Loucy (cell line): Measurements from ENCODE around the gene XPC.

Experiments
- H2AFZ ChIP-seq: fragments of 200-600 bp; sonication (generic); 2 replicates; pipeline ENCODE4 v1.6.0; 2016; ENCODE audit warnings: antibody characterized with exemption, mild to moderate bottlenecking, low read length, moderate library complexity
- H3F3A ChIP-seq: fragments of 200-600 bp; 2 replicates; pipeline ENCODE4 v1.6.0; 2016; ENCODE audit warnings: antibody characterized with exemption, low read depth, mild to moderate bottlenecking
- H3K27me3 ChIP-seq: fragments of 200-600 bp; sonication (generic); 2 replicates; pipeline ENCODE4 v1.6.1; 2014; ENCODE audit warnings: low read length, mild to moderate bottlenecking; ENCODE audit not compliant: insufficient read depth, poor library complexity, severe bottlenecking
- H3K36me3 ChIP-seq: fragments of 200-600 bp; sonication (generic); 2 replicates; pipeline ENCODE4 v1.6.1; 2016; ENCODE audit warnings: low read length; ENCODE audit not compliant: insufficient read depth
- H3K4me1 ChIP-seq: fragments of 200-600 bp; sonication (generic); 2 replicates; pipeline ENCODE4 v1.5.1; 2014; ENCODE audit warnings: low read length, mild to moderate bottlenecking; ENCODE audit not compliant: insufficient read depth, poor library complexity, severe bottlenecking
- H3K4me2 ChIP-seq: fragments of 200-600 bp; sonication (generic); 2 replicates; pipeline ENCODE4 v1.6.0; 2014; ENCODE audit warnings: antibody characterized with exemption, low read length, low read depth, mild to moderate bottlenecking; ENCODE audit not compliant: poor library complexity, severe bottlenecking
- H3K4me3 ChIP-seq: fragments of 200-600 bp; sonication (generic); 2 replicates; pipeline ENCODE4 v1.5.1; 2014; ENCODE audit warnings: low read length, mild to moderate bottlenecking, mixed read lengths; ENCODE audit not compliant: poor library complexity, severe bottlenecking
- H3K79me2 ChIP-seq: fragments of 200-600 bp; sonication (generic); 2 replicates; pipeline ENCODE4 v1.6.1; 2014; ENCODE audit warnings: low read length; ENCODE audit not compliant: insufficient read depth
- H3K9ac ChIP-seq: fragments of 200-600 bp; sonication (generic); 2 replicates; pipeline ENCODE4 v1.6.0; 2014; ENCODE audit warnings: mild to moderate bottlenecking, low read depth, low read length, moderate library complexity; ENCODE audit not compliant: poor library complexity, severe bottlenecking
- H3K9me2 ChIP-seq: fragments of 200-600 bp; sonication (generic); replicated peaks from 2 replicates; pipeline ENCODE4 v1.6.1; 2016; ENCODE audit warnings: low read depth, low read length, mixed read lengths
- H3K9me3 ChIP-seq: fragments of 200-600 bp; sonication (generic); 2 replicates; pipeline ENCODE4 v1.6.1; 2014; ENCODE audit warnings: mild to moderate bottlenecking, antibody characterized with exemption, low read length, low read depth; ENCODE audit not compliant: insufficient read depth
- H4K20me1 ChIP-seq: fragments of 200-600 bp; sonication (generic); 2 replicates; pipeline ENCODE4 v1.6.0; 2014; ENCODE audit warnings: antibody characterized with exemption, low read length, mild to moderate bottlenecking; ENCODE audit not compliant: insufficient read depth, poor library complexity, severe bottlenecking
- EZH2phosphoT487 ChIP-seq: fragments of 200-600 bp; IDR thresholded peaks from 2 replicates; pipeline ENCODE4 v1.6.1; 2018; ENCODE audit warnings: antibody characterized with exemption, mild to moderate bottlenecking, moderate library complexity, borderline replicate concordance
- TF ChIP-seq, protein P1 (sequence below): fragments of 200-600 bp; sonication (generic); conservative IDR thresholded peaks from 2 replicates; pipeline ENCODE4 v1.5.1; 2014; ENCODE audit warnings: mild to moderate bottlenecking, antibody characterized with exemption, low read length

XPC gene

DNA sequence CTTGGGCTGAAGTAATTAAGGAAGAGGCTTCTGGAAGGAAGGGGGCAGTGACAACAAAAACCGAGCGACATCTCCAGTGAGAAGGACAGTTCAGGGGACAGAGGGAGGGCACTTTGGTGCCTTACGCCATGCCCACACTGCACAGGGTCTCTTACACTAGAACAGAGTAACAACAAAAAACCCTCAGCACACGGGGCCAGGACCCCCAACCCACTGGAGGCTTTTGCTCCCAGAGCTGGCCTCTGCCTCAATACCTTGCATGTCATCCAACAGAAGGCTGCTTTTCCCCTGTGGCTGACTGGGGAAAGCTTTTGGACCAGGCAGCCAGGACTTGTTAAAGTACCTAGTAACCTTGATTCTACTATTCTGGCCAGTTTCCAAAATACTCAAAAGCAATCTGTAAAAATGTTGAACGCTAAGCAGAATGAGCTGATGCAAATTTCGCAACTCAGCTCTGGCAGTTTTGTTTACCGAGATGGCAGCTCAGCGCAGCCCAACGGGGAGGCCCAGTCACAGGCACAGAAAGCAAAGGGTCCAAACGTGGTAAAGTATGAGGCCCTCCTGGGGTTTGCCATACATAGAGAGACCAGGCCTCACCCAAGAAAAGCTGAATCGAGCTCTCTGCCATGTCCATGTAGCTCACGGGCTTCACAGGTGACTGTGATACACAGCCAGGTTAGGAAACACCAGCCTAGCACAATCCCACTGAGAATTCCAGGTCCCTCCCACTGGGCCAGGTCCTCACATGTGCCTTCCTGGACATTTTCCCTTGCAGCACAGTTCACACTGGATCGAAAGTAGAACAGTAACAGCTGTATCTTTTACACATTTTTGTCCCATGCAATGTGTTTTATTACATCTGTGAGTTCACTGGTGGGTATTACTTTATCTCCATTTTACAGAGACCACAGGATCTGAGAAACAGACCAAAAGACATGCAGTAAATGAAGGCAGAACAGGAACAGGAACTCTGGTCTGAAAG, 59.7 kb downstream of the XPC start:
- Histone ChIP-seq H3K9me3 (no peaks in the 10 kb centered on the region), H3K4me3 (peak overlapping the region; percentile 40), H3K9me2 (no peaks in the 10 kb centered on the region), H3K4me1 (peaks cover 54% of the 10 kb centered on the region), H2AFZ (no peak overlapping the region; the same call in 1 of the 2 replicates), H3K4me2 (peak overlapping the region; percentile 64), H3K36me3 (peaks cover 14% of the 10 kb centered on the region; the same call in 1 of the 2 replicates), H3K9ac (peak overlapping the region; percentile 45), H3K27me3 (no peaks in the 10 kb centered on the region), H3K79me2 (peaks cover 16% of the 10 kb centered on the region), H4K20me1 (no peaks in the 10 kb centered on the region), H3F3A (0 out of 2 replicates have a peak, but pooled peaks cover 4% of the 10 kb centered on the region)
- no peak for TF ChIP-seq EZH2phosphoT487
- TF ChIP-seq, protein P1, sequence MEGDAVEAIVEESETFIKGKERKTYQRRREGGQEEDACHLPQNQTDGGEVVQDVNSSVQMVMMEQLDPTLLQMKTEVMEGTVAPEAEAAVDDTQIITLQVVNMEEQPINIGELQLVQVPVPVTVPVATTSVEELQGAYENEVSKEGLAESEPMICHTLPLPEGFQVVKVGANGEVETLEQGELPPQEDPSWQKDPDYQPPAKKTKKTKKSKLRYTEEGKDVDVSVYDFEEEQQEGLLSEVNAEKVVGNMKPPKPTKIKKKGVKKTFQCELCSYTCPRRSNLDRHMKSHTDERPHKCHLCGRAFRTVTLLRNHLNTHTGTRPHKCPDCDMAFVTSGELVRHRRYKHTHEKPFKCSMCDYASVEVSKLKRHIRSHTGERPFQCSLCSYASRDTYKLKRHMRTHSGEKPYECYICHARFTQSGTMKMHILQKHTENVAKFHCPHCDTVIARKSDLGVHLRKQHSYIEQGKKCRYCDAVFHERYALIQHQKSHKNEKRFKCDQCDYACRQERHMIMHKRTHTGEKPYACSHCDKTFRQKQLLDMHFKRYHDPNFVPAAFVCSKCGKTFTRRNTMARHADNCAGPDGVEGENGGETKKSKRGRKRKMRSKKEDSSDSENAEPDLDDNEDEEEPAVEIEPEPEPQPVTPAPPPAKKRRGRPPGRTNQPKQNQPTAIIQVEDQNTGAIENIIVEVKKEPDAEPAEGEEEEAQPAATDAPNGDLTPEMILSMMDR, result no peak

- no peak for TF ChIP-seq EZH2phosphoT487
- TF ChIP-seq, protein P1, result no peak
- H4K20me1 ChIP-seq, result no peaks in the 10 kb centered on the region
- H3K27me3 ChIP-seq, result no peaks in the 10 kb centered on the region
- 0 out of 2 replicates have a peak, but pooled peaks cover 4% of the 10 kb centered on the region for H3F3A ChIP-seq
- H3K36me3 ChIP-seq, result peaks cover 19% of the 10 kb centered on the region; the same call in 1 of the 2 replicates
- peaks cover 44% of the 10 kb centered on the region for H3K4me1 ChIP-seq
- H3K9me2 ChIP-seq, result no peaks in the 10 kb centered on the region
- no peak overlapping the region for H2AFZ ChIP-seq
- no peaks in the 10 kb centered on the region for H3K9me3 ChIP-seq
- peaks cover 6% of the 10 kb centered on the region; the same call in 1 of the 2 replicates for H3K79me2 ChIP-seq
- peak overlapping the region; percentile 45 for H3K9ac ChIP-seq
- no peak overlapping the region for H3K4me2 ChIP-seq
- no peak overlapping the region for H3K4me3 ChIP-seq
Measured at GRCh38 chr3:14117468-14118399, 60.7 kb downstream of the XPC start.

DNA sequence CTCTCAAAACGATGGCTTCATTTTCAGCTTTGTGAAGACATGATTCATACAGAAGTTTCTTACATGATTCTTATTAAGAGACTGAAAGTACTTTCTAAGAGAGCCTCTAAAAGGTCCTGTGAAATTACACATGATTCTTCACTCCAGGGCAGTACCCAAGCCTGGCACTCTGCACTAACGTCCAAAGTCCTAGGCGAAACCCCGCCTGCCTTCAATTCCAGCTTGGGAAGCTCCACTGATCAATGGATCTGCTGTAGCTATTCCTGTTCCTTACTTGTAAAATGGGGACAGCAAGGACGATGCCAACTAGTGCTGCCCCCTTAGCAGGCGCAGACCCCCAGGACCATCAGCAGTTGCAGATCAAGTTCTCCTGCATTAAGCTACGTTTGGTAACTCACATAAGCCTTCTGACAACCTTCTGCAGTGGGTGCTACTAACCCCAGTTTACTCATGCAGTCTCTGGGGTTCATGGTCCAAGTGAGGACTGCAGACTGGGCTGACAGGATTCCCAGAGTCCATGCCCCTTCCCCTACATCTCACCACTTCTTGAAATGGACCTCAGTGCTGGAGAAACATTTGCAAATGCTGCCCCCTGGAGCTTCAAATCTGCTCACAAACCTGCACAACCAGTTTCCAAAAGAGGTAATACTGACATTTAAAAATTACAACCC, 64.3 kb downstream of the XPC start:
- Histone ChIP-seq H3K9me2 (no peaks in the 10 kb centered on the region), H3K9me3 (no peaks in the 10 kb centered on the region), H3K36me3 (peaks cover 19% of the 10 kb centered on the region; the same call in 1 of the 2 replicates), H3K27me3 (no peaks in the 10 kb centered on the region), H3K79me2 (no peaks in the 10 kb centered on the region), H3K4me2 (no peak overlapping the region), H2AFZ (no peak overlapping the region), H3F3A (no peaks in the 10 kb centered on the region), H3K4me3 (no peak overlapping the region), H4K20me1 (no peaks in the 10 kb centered on the region), H3K4me1 (peaks cover 22% of the 10 kb centered on the region), H3K9ac (no peak overlapping the region)
- TF ChIP-seq, protein P1, result peak; percentile 65
- no peak for TF ChIP-seq EZH2phosphoT487
